ENCODE data around the gene CTNNA3.

CTNNA3 gene

GRCh38 chr10:66223656-66224055, 1472.3 kb downstream of the CTNNA3 start:
- Histone ChIP-seq H3K9me3 (ENCODE audit: control insufficient read depth, low read length) (no peaks in the 10 kb centered on the region), H3K27me3 (ENCODE audit: control insufficient read depth, insufficient read depth, low read length) (no peaks in the 10 kb centered on the region)

GRCh38 chr10:66222462-66223046, 1473.4 kb downstream of the CTNNA3 start:
- Histone ChIP-seq H3K27me3 (ENCODE audit: control insufficient read depth, insufficient read depth, low read length) (no peaks in the 10 kb centered on the region), H3K4me3 (ENCODE audit: low read length) (no peak overlapping the region), H3K4me1 (ENCODE audit: control insufficient read depth, insufficient read depth, low read length) (no peaks in the 10 kb centered on the region), H3K36me3 (ENCODE audit: control insufficient read depth, insufficient read depth, low read length) (no peaks in the 10 kb centered on the region), H3K9ac (ENCODE audit: low read length) (no peak overlapping the region), H3K9me3 (ENCODE audit: control insufficient read depth, low read length) (no peaks in the 10 kb centered on the region)

More at GRCh38 chr10:66223656-66224055, 1472.3 kb downstream of the CTNNA3 start:
- Histone ChIP-seq H3K36me3 (ENCODE audit: control insufficient read depth, insufficient read depth, low read length) (no peaks in the 10 kb centered on the region), H3K4me1 (ENCODE audit: control insufficient read depth, insufficient read depth, low read length) (no peaks in the 10 kb centered on the region), H3K4me3 (ENCODE audit: low read length) (no peak overlapping the region), H3K9ac (ENCODE audit: low read length) (no peak overlapping the region)

DNA sequence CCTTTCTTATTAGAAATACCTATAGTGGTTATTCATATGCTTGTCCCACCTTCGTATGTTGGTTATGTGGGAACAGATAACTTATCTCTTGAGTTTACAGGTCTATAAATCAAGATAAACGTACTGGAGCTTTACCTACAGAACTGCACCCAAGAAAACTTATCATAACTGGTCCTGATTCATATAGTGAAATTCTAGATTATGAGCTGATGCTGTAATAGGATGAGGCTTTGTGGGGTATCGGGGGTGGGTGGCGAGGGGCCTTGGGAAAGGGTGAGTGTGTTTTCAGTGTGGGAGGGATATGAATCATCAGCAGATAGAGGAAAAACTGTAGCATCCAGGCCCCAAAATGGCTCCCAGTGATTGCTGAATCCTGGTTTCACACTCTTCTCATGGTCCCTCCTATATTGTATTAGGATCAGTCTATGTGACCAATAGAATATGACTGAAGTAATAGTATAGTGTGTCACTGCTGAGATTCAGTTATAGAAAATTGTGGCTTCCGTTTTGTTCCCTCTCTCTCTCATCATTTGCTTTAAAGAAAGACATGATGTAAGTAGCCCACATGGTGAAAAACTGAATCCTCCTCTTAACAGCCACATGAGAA, 1476.9 kb downstream of the CTNNA3 start:
- H3K9me3 ChIP-seq (ENCODE audit: control insufficient read depth, low read length) = no peaks in the 10 kb centered on the region
- H3K27me3 ChIP-seq (ENCODE audit: control insufficient read depth, insufficient read depth, low read length) = no peaks in the 10 kb centered on the region
- H3K36me3 ChIP-seq (ENCODE audit: control insufficient read depth, insufficient read depth, low read length) = no peaks in the 10 kb centered on the region
- H3K4me3 ChIP-seq (ENCODE audit: low read length) = no peak overlapping the region
- no peaks in the 10 kb centered on the region for H3K4me1 ChIP-seq (ENCODE audit: control insufficient read depth, insufficient read depth, low read length)
- H3K9ac ChIP-seq (ENCODE audit: low read length) = no peak overlapping the region

DNA sequence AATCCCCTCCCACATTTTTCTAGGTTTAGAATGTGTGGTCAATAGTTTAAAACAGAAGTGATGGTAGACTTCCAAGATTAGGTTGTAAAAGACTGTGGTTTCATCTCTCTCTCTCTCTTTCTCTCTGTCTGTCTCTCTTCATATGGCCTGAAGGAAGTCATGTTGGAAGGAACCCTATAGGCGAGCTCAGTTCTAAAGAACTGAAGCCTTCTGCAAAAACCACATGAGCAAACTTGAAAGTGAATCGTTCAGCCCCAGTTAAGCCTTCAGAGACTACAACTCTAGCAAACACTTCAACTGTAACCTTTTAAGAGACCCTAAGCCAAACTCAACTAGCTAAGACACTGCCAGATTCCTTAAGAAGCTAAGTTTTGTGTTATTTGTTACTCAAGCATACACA, 1477.7 kb downstream of the CTNNA3 start:
- Histone ChIP-seq H3K9ac (ENCODE audit: low read length) (no peak overlapping the region), H3K9me3 (ENCODE audit: control insufficient read depth, low read length) (no peaks in the 10 kb centered on the region), H3K4me3 (ENCODE audit: low read length) (no peak overlapping the region), H3K27me3 (ENCODE audit: control insufficient read depth, insufficient read depth, low read length) (no peaks in the 10 kb centered on the region), H3K4me1 (ENCODE audit: control insufficient read depth, insufficient read depth, low read length) (no peaks in the 10 kb centered on the region), H3K36me3 (ENCODE audit: control insufficient read depth, insufficient read depth, low read length) (no peaks in the 10 kb centered on the region)

DNA sequence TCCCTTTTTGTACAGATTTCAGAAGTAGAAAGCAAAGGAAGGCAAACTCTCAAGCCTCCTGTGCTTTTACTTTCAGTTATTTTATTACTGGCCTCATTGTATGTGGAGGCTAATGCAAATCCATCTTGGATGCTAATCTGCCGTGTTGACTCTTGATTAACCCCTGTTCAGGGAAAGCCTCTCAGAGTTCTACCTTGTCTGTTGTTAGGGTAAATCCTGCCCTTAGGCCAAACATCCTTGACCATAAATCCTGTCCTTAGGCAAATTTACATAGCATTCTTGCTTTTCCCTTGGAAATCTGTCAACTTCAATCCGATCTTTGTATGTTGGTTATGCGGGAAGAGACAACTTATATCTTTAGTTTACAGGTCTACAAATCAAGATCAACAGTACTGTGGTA, 1480.1 kb downstream of the CTNNA3 start:
- Histone ChIP-seq H3K36me3 (ENCODE audit: control insufficient read depth, insufficient read depth, low read length) (no peaks in the 10 kb centered on the region), H3K4me1 (ENCODE audit: control insufficient read depth, insufficient read depth, low read length) (no peaks in the 10 kb centered on the region), H3K27me3 (ENCODE audit: control insufficient read depth, insufficient read depth, low read length) (no peaks in the 10 kb centered on the region), H3K9ac (ENCODE audit: low read length) (no peak overlapping the region), H3K4me3 (ENCODE audit: low read length) (no peak overlapping the region), H3K9me3 (ENCODE audit: control insufficient read depth, low read length) (no peaks in the 10 kb centered on the region)

DNA sequence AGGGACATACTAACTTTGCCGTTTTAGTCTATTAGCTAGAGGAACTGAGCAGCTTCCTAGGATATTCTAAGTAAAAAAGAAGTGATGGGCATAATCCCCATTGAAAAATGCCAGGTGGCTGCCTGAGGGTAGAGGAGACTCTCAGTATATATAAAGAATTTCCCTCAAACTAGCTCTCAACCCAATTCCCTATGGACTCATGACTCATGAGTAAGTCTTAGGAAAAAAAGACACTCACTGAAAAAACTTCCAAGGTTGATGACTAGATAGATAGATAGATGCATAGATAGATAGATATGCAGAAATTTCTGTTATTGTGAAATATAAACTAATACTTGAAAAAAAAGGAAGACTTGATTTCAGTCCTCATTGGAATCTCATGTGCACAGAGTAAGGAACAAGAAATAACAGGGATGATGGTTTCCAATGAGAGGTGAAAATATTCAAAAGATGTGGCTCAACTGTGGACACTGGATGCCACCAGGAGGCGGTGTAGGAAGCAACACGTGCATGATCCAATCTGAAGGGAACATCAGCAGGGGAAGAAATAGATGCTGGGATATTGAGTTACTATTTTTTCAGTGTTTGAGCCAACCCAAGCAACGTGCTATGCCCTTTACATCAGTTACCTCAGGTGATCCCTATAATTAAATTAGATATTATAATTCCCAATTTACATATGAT, 1481.1 kb downstream of the CTNNA3 start:
- Histone ChIP-seq H3K27me3 (ENCODE audit: control insufficient read depth, insufficient read depth, low read length) (no peaks in the 10 kb centered on the region), H3K9me3 (ENCODE audit: control insufficient read depth, low read length) (no peaks in the 10 kb centered on the region), H3K4me1 (ENCODE audit: control insufficient read depth, insufficient read depth, low read length) (no peaks in the 10 kb centered on the region), H3K36me3 (ENCODE audit: control insufficient read depth, insufficient read depth, low read length) (no peaks in the 10 kb centered on the region), H3K4me3 (ENCODE audit: low read length) (no peak overlapping the region), H3K9ac (ENCODE audit: low read length) (no peak overlapping the region)

- Histone ChIP-seq H3K4me1 (ENCODE audit: control insufficient read depth, insufficient read depth, low read length) (no peaks in the 10 kb centered on the region), H3K9me3 (ENCODE audit: control insufficient read depth, low read length) (no peaks in the 10 kb centered on the region), H3K4me3 (ENCODE audit: low read length) (no peak overlapping the region), H3K9ac (ENCODE audit: low read length) (no peak overlapping the region), H3K36me3 (ENCODE audit: control insufficient read depth, insufficient read depth, low read length) (no peaks in the 10 kb centered on the region), H3K27me3 (ENCODE audit: control insufficient read depth, insufficient read depth, low read length) (no peaks in the 10 kb centered on the region)
Measured at GRCh38 chr10:66209025-66209424, 1487.0 kb downstream of the CTNNA3 start.

- Histone ChIP-seq H3K4me3 (ENCODE audit: low read length) (no peak overlapping the region), H3K9me3 (ENCODE audit: control insufficient read depth, low read length) (no peaks in the 10 kb centered on the region), H3K9ac (ENCODE audit: low read length) (no peak overlapping the region), H3K4me1 (ENCODE audit: control insufficient read depth, insufficient read depth, low read length) (no peaks in the 10 kb centered on the region), H3K36me3 (ENCODE audit: control insufficient read depth, insufficient read depth, low read length) (no peaks in the 10 kb centered on the region), H3K27me3 (ENCODE audit: control insufficient read depth, insufficient read depth, low read length) (no peaks in the 10 kb centered on the region)
Measured at GRCh38 chr10:66204838-66205237, 1491.2 kb downstream of the CTNNA3 start.

DNA sequence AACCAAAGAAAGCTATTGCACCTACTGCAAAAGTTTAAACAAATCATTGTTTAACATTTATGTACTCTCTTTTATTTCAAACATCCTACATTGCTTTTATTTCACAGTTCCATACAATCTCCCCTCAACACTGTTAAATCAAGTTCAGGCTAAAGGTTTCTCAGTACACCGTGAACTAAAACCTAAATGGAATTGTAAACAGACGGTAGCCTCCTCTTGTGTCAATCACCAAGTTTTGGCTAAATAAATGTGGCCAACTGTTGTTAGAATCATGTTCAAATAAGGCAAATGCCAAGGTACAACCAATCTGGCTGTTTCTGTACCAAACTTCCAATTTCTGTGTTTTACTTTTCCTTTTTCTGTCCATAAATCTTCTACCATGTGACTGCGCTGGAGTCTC, 1493.9 kb downstream of the CTNNA3 start:
- Histone ChIP-seq H3K27me3 (ENCODE audit: control insufficient read depth, insufficient read depth, low read length) (no peaks in the 10 kb centered on the region), H3K36me3 (ENCODE audit: control insufficient read depth, insufficient read depth, low read length) (no peaks in the 10 kb centered on the region)

DNA sequence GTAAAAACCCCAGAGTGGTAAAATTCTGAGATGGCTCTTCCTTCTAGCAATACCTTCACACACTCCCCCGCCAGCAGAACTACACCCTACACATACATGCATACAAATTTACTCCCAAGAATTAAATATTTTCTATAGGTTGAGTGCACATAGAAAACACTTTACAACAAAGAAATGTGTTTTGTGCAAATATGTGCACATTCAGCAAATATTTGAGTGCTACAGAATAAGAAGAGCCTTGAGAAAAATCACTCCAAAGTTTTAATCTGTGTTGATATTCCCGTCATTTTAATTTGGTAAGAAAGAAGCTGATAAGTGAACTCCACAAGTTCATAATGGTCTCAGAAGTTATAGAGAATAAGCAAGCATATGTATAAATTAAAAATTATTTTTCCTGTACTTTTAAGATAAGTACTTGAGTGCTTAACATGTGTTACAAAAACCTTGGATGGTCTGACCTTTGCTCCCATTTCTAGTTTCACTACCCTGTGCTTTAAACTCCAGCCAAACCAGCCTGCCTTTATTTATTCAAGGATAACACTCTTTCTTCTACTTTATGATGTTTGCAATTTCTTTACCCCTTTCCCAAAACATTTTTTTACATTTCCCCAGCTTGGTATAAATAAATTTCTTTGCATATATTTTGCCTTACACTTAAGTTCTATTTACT, 1503.7 kb downstream of the CTNNA3 start:
- H3K27me3 ChIP-seq (ENCODE audit: control insufficient read depth, insufficient read depth, low read length) = no peaks in the 10 kb centered on the region
- peaks cover 4% of the 10 kb centered on the region for H3K4me1 ChIP-seq (ENCODE audit: control insufficient read depth, insufficient read depth, low read length)
- H3K36me3 ChIP-seq (ENCODE audit: control insufficient read depth, insufficient read depth, low read length) = no peaks in the 10 kb centered on the region
- H3K4me3 ChIP-seq (ENCODE audit: low read length) = no peak overlapping the region
- no peak overlapping the region for H3K9ac ChIP-seq (ENCODE audit: low read length)
- H3K9me3 ChIP-seq (ENCODE audit: control insufficient read depth, low read length) = no peaks in the 10 kb centered on the region

More for the DNA sequence above, 1493.9 kb downstream of the CTNNA3 start:
- Histone ChIP-seq H3K4me3 (ENCODE audit: low read length) (no peak overlapping the region), H3K9ac (ENCODE audit: low read length) (no peak overlapping the region), H3K9me3 (ENCODE audit: control insufficient read depth, low read length) (no peaks in the 10 kb centered on the region), H3K4me1 (ENCODE audit: control insufficient read depth, insufficient read depth, low read length) (no peaks in the 10 kb centered on the region)

DNA sequence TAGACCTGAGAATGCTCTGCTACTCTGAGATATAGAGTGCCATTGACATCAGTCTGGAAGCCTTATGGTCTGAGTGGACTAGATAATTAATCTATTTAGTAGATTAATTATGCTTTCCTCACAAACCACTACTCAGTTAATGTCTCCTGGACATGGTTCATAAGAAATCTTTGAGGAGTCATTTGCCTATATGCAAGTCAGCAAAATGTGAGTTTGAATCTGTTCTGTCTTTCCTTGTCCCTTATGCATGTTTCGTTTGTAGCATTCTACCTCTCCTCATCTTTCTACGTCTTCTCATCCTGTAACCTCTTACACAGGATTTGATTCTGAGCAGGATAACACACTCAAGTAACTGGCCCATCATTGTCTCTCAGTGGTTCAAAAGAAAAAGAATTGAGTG, 1505.6 kb downstream of the CTNNA3 start:
- H3K4me1 ChIP-seq (ENCODE audit: control insufficient read depth, insufficient read depth, low read length) = peaks cover 4% of the 10 kb centered on the region
- H3K9me3 ChIP-seq (ENCODE audit: control insufficient read depth, low read length) = no peaks in the 10 kb centered on the region
- H3K27me3 ChIP-seq (ENCODE audit: control insufficient read depth, insufficient read depth, low read length) = no peaks in the 10 kb centered on the region
- no peaks in the 10 kb centered on the region for H3K36me3 ChIP-seq (ENCODE audit: control insufficient read depth, insufficient read depth, low read length)
- no peak overlapping the region for H3K4me3 ChIP-seq (ENCODE audit: low read length)
- H3K9ac ChIP-seq (ENCODE audit: low read length) = no peak overlapping the region

DNA sequence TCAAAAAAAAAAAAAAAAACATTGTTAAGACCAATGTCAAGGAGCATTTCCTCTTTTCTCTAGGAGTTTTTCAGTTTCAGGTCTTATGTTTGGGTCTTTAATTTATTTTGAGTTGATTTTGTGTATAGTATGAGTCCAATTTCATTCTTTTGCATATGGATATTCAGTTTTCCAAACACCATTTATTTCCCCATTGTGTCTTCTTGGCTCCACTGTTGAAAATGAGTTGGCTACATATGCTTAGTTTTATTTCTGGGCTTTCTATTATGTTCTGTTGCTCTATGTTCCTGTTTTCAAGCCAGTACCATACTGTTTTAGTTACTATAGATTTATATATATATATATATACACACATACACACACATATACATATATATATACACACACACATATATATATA, 1506.7 kb downstream of the CTNNA3 start:
- Histone ChIP-seq H3K4me3 (ENCODE audit: low read length) (no peak overlapping the region), H3K9ac (ENCODE audit: low read length) (no peak overlapping the region), H3K27me3 (ENCODE audit: control insufficient read depth, insufficient read depth, low read length) (no peaks in the 10 kb centered on the region), H3K9me3 (ENCODE audit: control insufficient read depth, low read length) (no peaks in the 10 kb centered on the region), H3K36me3 (ENCODE audit: control insufficient read depth, insufficient read depth, low read length) (no peaks in the 10 kb centered on the region), H3K4me1 (ENCODE audit: control insufficient read depth, insufficient read depth, low read length) (peaks cover 4% of the 10 kb centered on the region)
